DND-41 (cell line): ENCODE results near the gene DENND1A.

Experiments
- ATAC-seq: fragments of 200-7000 bp; cut with Tn5 transposase; 3 replicates; pipeline ENCODE4 v1.9.1; 2021; ENCODE audit warnings: low read depth; ENCODE audit not compliant: insufficient read depth
- DNase-seq: peaks from one replicate; pipeline ENCODE4 v3.0.0-alpha.2; 2020
- H2AFZ ChIP-seq: 2 replicates; pipeline ENCODE4 v1.6.0; 2012; ENCODE audit warnings: low read depth, low read length
- H3K27ac ChIP-seq: 2 replicates; pipeline ENCODE4 v1.5.1; 2012; ENCODE audit warnings: low read length, inconsistent platforms
- H3K27me3 ChIP-seq: fragments of 200-600 bp; sonication (generic); 2 replicates; pipeline ENCODE4 v1.6.0; 2012; ENCODE audit warnings: low read length, mild to moderate bottlenecking, inconsistent platforms; ENCODE audit not compliant: insufficient read depth, poor library complexity
- H3K36me3 ChIP-seq: 2 replicates; pipeline ENCODE4 v1.5.1; 2012; ENCODE audit warnings: low read length, inconsistent platforms; ENCODE audit not compliant: insufficient read depth
- H3K4me1 ChIP-seq: 2 replicates; pipeline ENCODE4 v1.5.1; 2012; ENCODE audit warnings: mild to moderate bottlenecking, low read length; ENCODE audit not compliant: insufficient read depth
- H3K4me2 ChIP-seq: 2 replicates; pipeline ENCODE4 v1.6.0; 2012; ENCODE audit warnings: mild to moderate bottlenecking, moderate library complexity, low read length, inconsistent platforms; ENCODE audit not compliant: insufficient read depth
- H3K4me3 ChIP-seq, 2 experiments: fragments of 200-600 bp in 1 of 2; shearing (Covaris generic) in 1 of 2; 2 replicates each; pipeline ENCODE4 v1.5.1; 2012 to 2016; ENCODE audit warnings: inconsistent platforms in 2 of 2, low read length in 2 of 2, mild to moderate bottlenecking in 2 of 2, low read depth in 1 of 2, moderate library complexity in 1 of 2
- H3K79me2 ChIP-seq: 2 replicates; pipeline ENCODE4 v1.6.0; 2012; ENCODE audit warnings: low read length, inconsistent platforms; ENCODE audit not compliant: insufficient read depth
- H3K9ac ChIP-seq: 2 replicates; pipeline ENCODE4 v1.6.0; 2012; ENCODE audit warnings: low read depth, mild to moderate bottlenecking, inconsistent platforms, low read length, moderate library complexity
- H3K9me3 ChIP-seq: 2 replicates; pipeline ENCODE4 v1.5.1; 2012; ENCODE audit warnings: low read length, moderate library complexity, mild to moderate bottlenecking, inconsistent platforms; ENCODE audit not compliant: insufficient read depth, severe bottlenecking
- H4K20me1 ChIP-seq: 2 replicates; pipeline ENCODE4 v1.6.0; 2012; ENCODE audit warnings: low read length; ENCODE audit not compliant: insufficient read depth
- CTCF ChIP-seq: IDR thresholded peaks from 2 replicates; pipeline ENCODE4 v1.5.1; 2012; ENCODE audit warnings: borderline replicate concordance, low read length, moderate library complexity, mild to moderate bottlenecking; ENCODE audit not compliant: poor library complexity, severe bottlenecking; ENCODE audit errors: extremely low read depth
- EZH2 ChIP-seq: IDR thresholded peaks from 3 replicates; pipeline ENCODE4 v1.6.1; 2012; ENCODE audit warnings: borderline replicate concordance, low read depth, mild to moderate bottlenecking, moderate library complexity, low read length, inconsistent platforms; ENCODE audit not compliant: severe bottlenecking

The DENND1A gene

GRCh38 chr9:123957731-123958130, 27.8 kb upstream of the DENND1A start:
- Histone ChIP-seq H3K36me3 (no peaks in the 10 kb centered on the region), H3K9me3 (no peaks in the 10 kb centered on the region), H3K27me3 (no peaks in the 10 kb centered on the region), H3K27ac (no peak overlapping the region), H3K4me1 (no peaks in the 10 kb centered on the region), H2AFZ (no peak overlapping the region), H3K9ac (no peak overlapping the region), H3K4me3 (no peak overlapping the region), H4K20me1 (no peaks in the 10 kb centered on the region), H3K4me2 (no peak overlapping the region), H3K79me2 (no peaks in the 10 kb centered on the region)
- DNase-seq, result no peak
- ATAC-seq, result no peak
- TF ChIP-seq EZH2 (no peak), CTCF (no peak)

DNA sequence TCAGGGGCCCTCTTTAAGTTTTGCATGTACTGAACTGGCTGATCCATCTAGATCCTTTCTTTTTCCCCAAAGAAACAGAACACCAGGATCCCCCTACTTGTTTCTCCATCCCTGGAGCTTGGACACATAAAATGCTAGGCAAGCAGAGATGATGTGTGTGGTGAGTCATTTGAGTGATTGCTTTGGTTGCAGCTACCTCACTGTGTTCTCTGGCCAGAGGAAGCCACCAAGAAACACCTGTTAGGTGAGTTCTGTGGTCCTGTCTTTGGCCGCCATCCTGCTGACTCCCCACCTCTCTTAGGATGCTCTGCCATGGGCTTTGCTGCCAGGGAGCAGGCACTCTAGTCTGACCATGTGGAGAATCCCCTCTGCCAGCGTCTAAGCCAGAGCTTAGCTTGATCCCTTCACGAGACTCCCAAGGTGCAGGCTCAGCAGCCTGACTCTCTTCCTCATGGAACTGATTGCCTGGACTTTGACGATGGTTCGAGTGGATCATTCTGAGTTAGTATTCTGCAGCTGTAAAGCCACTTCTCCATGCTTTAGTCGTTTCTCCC, 27.3 kb upstream of the DENND1A start:
- Histone ChIP-seq H3K4me3 (no peak overlapping the region), H3K9me3 (no peaks in the 10 kb centered on the region), H4K20me1 (no peaks in the 10 kb centered on the region), H3K27me3 (no peaks in the 10 kb centered on the region), H3K36me3 (no peaks in the 10 kb centered on the region), H3K4me1 (no peaks in the 10 kb centered on the region), H3K27ac (no peak overlapping the region), H3K79me2 (no peaks in the 10 kb centered on the region), H2AFZ (no peak overlapping the region), H3K4me2 (no peak overlapping the region), H3K9ac (no peak overlapping the region)
- TF ChIP-seq CTCF (no peak), EZH2 (no peak)
- ATAC-seq (no peak), DNase-seq (no peak)

DNA sequence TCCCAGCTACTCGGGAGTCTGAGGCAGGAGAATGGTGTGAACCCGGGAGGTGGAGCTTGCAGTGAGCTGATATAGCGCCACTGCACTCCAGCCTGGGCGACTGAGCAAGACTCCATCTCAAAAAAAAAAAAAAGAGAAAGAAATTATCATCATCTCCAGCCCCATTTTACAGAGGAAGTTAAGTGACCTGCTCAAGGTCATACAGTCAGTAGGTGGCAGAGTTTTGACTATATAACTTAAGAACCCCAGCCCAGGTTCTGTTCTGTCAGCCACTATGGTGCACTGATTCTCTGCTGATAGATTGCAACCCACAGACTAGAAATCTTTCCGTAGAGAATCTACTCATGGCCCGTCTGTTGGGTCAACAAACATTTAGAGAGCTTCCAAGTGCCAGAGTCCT, 25.7 kb upstream of the DENND1A start:
- H3K9ac ChIP-seq, result no peak overlapping the region
- H3K4me2 ChIP-seq, result no peak overlapping the region
- DNase-seq (no peak), ATAC-seq (no peak)
- no peak overlapping the region for H2AFZ ChIP-seq
- no peaks in the 10 kb centered on the region for H3K27me3 ChIP-seq
- no peaks in the 10 kb centered on the region for H3K79me2 ChIP-seq
- H3K4me3 ChIP-seq, result no peak overlapping the region
- H3K36me3 ChIP-seq, result no peaks in the 10 kb centered on the region
- no peaks in the 10 kb centered on the region for H4K20me1 ChIP-seq
- no peak for TF ChIP-seq CTCF
- TF ChIP-seq EZH2, result no peak
- no peaks in the 10 kb centered on the region for H3K9me3 ChIP-seq
- no peaks in the 10 kb centered on the region for H3K4me1 ChIP-seq
- H3K27ac ChIP-seq, result no peak overlapping the region
